NT2/D1 (cell line): Measurements from ENCODE around the gene RBM47.

ENCODE experiments used
- SUZ12 ChIP-seq: IDR thresholded peaks from 2 replicates; pipeline ENCODE4 v1.6.1; 2011; ENCODE audit not compliant: insufficient read length, insufficient read depth; ENCODE audit errors: extremely low read depth
- YY1 ChIP-seq: IDR thresholded peaks from 2 replicates; pipeline ENCODE4 v1.6.1; 2011; ENCODE audit not compliant: insufficient read length, insufficient read depth
- ZNF274 ChIP-seq: IDR thresholded peaks from 2 replicates; pipeline ENCODE4 v1.6.1; 2011; ENCODE audit warnings: mild to moderate bottlenecking, low read depth, low read length

GRCh38 chr4:40596522-40596921 is 33.1 kb downstream of the RBM47 start:
- no peak for TF ChIP-seq YY1
- TF ChIP-seq SUZ12, result no peak
- TF ChIP-seq ZNF274, result no peak
